Renal cortex interstitium (tissue), 11 donors: ENCODE results near the gene GSN. TPM values are rescaled to one million over a fixed set of nuclear protein-coding genes. Genes with fewer than 3 reads are reported as not detected.

Source experiments
- DNase-seq, 11 donors: peaks; one replicate each; pipeline ENCODE4 v3.0.0-alpha.2; 2013; ENCODE audit warnings: low read depth in 9 of 11, low spot score in 4 of 11; ENCODE audit errors: extremely low read depth in 1 of 11
- polyA plus RNA-seq, 3 donors: library from polyadenylated mRNA; unstranded; fragments of 120-200 nt; gene quantifications; one replicate each; pipeline ENCODE4 v1.2.1, GENCODE V29; 2013; ENCODE audit not compliant: insufficient read length in 3 of 3

The GSN gene
- polyA plus RNA-seq, 3 donors, result 128 to 208 (median 160) TPM

DNA sequence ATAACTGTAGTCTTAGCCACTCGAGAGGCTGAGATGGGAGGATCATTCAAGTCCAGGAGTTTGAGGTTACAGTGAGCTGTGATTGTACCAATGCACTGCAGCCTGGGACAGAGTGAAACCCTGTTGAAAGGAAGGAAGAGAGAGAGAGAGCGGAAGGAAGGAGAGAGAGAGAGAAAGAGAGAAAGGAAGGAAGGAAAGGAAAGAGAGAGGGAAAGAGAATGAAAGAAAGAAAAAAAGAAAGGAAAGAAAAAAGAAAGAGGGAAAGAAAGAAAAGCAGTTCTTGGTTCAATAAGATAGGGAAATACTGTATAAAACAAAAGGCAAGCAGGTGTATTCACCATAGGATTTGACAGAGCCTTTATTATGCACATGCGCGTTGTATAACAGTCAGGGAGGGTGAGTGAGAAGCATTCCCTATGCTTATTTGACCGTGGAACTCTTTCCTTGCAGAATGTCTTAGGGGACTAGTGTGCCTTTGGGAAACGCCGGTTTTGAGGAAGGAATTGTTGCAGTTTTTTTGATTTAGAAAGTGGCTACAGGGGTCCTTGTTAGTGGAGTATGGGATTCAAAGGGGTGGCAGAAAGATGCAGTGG is 42.0 kb downstream of the GSN start:
- no peak for DNase-seq

DNA sequence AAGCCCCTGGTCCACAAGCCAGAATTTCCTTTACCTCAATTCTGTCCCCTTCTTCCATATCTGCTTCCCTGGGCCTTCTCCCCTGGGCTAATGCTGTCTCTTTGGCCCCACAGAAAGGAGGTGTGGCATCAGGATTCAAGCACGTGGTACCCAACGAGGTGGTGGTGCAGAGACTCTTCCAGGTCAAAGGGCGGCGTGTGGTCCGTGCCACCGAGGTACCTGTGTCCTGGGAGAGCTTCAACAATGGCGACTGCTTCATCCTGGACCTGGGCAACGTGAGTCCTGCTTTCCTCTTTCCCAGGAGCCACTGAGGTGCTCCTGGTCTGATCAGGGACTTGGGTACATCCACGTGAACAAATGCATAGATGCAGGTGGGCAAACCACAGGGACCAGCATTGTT is 42.6 kb downstream of the GSN start:
- no peak for DNase-seq

DNA sequence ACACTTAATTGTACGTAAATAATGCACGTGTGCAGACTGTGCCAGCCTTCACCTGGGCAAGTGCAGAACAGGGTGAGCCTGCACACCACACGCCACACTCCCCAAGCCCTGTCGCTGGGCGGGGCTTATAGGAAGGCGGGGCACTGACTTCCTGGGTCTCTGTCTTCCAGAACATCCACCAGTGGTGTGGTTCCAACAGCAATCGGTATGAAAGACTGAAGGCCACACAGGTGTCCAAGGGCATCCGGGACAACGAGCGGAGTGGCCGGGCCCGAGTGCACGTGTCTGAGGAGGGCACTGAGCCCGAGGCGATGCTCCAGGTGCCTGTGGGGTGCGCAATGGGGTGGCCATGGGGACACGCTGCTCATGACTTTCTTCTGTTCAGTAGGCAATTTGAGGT is 44.2 kb downstream of the GSN start:
- DNase-seq, result no peak

DNA sequence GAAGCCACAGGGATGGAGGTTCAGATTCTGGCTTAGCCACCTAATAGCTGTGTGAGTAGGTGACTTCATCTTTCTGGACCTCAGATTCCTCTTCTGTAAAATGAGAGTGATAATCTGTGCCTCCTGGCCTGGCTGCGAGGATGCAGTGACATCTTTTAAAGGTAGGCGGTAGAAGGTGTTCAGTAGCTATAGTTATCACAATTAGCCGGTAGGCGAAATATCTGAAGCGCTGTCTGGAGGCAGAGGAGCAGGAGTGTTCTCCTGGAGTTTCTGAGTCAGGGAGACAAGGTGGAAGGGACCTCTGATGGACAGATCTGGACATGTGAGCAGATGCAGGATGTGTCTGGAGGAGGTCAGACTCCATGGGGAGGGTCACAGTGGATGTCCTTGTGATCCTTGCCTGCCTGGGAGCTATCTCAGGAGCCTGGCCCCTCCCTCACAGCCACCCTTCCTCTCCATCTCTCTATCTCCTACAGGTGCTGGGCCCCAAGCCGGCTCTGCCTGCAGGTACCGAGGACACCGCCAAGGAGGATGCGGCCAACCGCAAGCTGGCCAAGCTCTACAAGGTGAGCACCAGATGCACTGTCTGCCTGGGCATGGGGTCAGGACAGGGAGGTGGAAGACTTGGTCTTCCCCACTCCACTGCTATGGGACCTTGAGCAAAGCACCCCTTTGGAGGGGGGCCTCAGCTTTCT is 45.6 kb downstream of the GSN start:
- DNase-seq, result no peak

DNA sequence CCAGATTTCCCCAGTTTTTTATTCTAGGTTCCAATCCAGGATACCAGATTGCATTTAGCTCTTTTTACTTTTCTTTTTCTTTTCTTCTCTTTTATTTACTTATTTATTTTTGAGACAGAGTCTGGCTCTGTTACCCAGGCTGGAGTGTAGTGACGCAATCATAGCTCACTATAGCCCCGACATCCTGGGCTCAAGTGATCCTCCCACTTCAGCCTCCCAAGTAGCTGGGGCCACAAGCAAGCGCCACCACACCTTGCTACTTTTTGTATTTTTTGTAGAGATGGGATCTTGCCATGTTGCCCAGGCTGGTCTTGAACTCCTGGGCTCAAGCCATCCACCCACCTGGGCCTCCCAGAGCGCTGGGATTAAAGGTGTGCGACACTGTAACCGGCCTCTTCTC is 48.4 kb downstream of the GSN start:
- no peak for DNase-seq

DNA sequence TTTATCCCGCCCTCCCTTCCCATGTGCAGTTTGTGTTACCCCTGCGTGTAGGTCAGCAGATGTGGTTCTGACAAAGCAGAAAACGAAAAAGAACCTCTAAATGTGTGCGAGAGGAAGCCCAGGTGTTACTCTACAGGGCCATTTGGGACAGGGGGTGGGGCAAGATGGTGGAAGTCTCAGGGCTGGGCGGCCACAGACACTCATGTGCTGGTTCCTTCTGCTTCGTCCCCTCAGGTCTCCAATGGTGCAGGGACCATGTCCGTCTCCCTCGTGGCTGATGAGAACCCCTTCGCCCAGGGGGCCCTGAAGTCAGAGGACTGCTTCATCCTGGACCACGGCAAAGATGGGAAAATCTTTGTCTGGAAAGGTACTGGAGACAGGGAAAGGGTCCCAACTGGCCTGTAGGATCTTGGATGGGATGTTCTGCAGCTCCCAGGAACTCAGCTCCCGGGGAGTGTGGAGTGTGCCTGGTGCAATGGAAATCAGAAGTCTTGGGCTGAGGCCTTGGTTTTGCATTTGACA is 49.0 kb downstream of the GSN start:
- DNase-seq, result no peak

DNA sequence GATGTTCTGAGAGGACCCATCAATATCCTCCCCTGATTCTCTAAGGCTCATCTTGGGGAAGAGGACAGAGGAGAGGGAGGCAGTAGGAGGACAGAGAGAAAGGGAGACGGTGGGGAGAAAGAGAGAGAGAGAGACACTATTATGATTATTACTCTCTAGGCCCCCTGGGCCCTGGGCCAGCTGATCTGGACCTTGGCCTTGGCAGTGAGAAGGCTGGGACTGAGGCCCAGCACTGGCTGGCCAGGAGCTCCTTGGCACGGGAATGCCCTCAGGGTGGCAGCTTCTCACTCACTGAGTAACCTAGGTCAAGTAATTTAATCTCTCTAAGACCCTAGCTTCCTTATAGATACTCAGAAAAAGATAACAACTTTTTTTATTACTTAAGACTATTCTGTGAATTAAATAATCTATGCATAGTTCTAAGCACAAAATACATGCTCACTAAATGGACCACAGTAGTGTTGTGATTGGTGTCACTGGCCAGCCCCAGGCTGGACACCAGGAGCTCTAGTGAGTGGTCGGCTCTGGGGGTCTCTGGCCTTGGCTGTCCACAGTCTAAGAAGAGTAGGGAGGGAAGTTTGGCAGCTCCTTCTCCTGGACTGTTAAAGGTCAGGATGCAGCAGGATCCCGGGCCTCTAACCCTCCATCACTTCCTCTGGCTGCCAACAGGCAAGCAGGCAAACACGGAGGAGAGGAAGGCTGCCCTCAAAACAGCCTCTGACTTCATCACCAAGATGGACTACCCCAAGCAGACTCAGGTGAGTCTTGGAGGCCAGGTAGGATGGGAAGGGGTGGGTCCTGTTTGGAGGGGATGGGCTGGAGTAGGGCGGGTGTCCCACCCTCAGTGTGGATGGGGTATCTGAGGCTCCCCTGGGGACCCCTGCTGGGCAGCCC is 50.0 kb downstream of the GSN start:
- no peak for DNase-seq

DNA sequence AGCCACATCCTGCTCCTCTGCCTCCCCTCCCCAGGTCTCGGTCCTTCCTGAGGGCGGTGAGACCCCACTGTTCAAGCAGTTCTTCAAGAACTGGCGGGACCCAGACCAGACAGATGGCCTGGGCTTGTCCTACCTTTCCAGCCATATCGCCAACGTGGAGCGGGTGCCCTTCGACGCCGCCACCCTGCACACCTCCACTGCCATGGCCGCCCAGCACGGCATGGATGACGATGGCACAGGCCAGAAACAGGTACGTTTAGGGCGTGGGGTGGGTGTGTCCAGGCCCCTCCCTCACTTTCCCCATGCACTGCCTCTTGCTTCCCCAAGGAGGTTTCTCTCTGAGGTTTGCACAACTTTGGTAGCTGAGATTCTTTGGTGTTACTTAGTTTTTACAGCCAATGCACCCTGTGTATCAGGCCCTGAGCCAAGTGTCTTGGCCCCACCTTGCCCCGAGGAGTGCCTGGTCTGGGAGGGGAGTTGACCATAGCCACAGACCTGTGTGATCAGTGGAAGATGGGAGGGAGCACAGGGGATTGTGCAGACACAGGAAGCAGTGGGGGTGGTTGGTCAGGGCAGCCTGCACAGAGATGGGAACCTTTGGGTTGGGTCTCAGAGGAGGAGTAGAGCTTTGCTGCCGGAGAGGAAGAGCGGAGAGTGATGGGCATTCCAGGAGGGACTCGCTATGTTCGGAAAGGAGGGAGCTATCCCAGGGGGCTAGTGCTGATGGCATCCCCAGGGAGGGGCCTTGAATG is 50.8 kb downstream of the GSN start:
- DNase-seq, result no peak

DNA sequence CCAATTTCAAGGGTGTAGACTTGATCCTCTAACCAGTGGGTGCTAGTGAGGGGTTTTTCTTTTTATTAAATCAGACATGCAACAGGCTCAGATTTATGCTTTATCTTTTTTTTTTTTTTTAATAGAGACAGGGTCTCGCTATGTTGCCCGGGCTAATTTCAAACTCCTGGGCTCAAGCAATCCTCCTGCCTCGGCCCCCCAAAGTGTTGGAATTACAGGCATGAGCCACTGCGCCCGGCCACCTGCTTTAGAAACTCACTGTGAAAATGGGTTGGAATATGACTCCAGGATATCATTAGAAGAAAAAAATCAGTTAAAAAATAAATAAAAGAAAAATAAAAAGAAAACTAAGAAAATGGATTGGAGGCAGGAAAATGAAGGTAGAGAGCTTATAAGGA is 51.4 kb downstream of the GSN start:
- DNase-seq, result no peak

DNA sequence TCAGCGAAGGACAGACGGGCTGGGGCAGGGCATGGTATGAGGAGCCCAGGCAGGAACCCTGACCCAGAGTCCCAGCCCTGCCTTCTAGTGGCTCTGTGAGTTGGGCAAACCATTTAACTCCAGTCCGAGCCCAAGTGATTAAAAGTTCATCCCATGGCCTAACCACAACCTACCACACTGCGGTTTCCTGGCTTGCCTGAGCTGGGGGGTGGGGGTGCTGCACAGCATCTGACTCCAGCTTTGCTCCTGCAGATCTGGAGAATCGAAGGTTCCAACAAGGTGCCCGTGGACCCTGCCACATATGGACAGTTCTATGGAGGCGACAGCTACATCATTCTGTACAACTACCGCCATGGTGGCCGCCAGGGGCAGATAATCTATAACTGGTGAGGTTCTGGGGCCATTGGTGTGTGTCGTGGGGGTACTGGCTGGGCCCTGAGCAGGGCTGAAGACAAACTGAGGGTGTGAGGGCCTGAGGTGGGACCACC is 53.1 kb downstream of the GSN start:
- DNase-seq, result no peak

DNA sequence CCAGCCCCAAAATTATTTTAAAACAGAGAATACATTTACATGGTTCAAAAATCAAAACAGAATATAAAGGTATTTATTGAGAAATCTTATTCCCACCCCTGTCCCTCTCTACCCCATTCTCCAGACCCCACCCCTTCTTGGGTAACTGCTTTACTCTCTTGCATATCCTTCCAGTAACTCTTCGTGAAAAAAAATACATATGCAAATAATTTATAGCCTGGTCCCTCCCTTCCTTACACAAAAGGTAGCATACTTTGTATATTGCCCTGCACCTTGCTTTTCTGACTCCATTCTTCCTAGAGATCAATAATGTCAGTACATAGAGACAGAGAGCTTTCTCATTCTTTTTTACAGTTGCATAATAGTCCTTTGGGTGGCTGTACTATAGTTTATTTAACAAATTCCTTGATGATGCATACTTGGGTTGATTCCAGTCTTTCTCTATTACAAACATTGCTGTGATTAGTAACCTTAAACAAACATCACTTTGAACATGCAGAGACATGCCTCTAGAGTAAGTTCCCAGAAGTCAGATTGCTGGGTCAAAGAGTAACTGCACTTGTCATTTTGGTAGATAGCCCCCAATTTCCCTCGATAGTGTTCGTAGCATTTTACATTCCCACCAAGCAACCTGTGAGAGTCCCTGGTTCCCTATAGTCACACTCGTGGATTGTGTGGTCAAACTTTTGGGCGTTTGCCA is 54.2 kb downstream of the GSN start:
- DNase-seq, result no peak

DNA sequence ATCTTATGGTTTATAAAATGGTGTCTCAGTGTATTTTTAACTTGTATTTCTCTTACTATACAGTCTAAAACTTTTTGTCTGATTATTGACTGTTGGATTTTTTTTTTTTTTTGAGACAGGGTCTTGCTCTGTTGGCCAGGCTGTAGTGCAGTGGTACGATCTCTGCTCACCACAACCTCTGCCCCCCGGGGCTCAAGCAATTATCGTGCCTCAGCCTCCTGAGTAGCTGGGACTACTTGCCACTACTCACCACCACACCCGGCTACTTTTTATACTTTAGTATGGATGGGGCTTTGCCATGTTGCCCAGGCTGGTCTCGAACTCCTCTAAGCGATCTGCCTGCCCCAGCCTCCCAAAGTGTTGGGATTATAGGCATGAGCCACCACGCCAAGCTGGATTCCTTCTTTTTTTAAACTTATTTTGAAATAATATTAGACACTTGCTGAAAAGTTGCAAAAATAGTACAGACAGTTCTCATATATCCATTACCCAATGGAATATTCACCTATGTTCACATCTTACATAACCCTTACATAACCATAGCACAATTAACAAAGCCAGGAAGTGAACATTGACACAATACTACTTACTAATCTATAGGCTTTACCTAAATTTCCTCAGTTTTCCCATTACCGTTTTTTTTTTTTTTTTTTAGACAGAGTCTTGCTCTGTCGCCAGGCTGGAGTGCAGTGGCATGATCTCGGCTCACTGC is 54.9 kb downstream of the GSN start:
- no peak for DNase-seq

DNA sequence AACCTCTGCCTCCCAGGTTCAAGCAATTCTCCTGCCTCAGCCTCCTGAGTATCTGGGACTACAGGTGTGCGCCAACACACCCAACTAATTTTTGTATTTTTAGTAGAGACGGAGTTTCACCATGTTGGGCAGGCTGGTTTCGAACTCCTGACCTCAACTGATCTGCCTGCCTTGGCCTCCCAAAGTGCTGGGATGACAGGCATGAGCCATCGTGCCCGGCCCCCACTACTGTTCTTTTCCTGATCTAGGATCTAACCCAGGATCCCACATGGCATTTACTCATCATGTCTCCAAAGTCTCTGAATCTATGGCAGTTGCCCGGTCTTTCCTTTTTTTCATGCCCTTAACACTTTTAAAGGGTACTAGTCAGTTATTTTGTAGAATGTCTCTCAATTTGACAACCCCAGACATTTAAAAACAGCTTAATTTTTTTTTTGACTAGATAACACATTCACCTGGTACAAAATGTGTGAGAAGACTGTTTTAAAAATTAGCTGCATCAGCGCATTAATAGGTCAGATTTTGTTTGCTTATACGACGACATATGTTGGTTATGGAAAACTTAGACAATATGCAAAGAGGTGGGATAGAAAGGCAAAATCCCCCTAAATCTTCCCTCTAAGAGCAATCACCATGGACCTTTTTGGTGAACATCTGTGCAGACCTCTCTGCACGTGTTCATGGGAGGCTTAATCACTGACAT is 55.6 kb downstream of the GSN start:
- DNase-seq, result no peak

DNA sequence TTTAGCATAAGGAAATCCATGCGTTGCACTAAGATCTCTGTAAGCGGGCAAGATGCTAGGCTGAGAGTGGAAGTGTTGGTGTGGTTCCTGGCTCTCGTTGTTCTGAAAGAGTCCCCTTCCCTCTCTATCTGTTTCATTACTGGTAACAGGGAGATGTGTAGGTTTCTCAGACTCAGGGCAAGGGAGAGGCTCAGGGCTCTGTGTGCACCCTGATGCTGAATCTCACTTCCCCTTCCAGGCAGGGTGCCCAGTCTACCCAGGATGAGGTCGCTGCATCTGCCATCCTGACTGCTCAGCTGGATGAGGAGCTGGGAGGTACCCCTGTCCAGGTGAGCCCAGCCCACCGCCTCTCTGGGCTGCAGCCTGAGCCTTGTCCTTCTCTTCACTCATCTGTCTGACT is 56.4 kb downstream of the GSN start:
- DNase-seq, result no peak

DNA sequence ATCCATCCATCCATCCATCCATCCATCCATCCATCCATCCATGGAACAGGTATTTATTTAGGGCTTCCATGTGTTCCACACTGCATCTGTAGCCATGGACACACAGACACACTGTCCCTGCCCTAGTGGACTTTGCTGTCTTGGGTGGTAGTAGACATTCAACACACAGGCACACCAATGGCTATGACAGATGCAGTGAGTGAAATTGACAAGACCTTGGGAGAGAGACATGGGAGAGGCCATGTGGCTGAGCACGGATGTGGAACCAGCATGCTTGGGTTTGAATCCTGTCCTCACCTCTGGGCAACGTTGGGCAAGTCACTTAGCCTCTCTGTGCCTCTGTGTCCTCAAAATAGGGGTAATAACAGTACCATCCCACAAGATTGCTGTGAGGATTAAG is 56.8 kb downstream of the GSN start:
- no peak for DNase-seq

DNA sequence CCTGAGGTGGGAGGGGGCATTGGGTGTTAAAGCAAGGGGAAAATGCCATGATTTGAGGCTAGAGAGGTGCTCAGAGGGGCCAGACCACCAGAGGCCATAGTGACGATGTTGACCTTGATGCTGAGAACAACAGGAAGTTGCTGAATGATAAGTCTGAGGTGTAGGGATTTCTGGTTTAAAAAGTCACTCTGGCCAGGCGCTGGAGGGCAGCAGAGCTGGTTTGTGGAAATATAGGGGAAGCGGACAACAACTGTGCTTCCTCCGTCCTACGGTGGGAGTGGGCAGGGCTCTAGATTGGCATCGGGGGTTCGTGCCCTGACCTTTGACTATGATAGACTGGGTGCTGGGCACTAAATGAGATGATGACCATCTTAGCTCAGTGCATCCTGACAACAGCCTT is 57.4 kb downstream of the GSN start:
- no peak for DNase-seq

DNA sequence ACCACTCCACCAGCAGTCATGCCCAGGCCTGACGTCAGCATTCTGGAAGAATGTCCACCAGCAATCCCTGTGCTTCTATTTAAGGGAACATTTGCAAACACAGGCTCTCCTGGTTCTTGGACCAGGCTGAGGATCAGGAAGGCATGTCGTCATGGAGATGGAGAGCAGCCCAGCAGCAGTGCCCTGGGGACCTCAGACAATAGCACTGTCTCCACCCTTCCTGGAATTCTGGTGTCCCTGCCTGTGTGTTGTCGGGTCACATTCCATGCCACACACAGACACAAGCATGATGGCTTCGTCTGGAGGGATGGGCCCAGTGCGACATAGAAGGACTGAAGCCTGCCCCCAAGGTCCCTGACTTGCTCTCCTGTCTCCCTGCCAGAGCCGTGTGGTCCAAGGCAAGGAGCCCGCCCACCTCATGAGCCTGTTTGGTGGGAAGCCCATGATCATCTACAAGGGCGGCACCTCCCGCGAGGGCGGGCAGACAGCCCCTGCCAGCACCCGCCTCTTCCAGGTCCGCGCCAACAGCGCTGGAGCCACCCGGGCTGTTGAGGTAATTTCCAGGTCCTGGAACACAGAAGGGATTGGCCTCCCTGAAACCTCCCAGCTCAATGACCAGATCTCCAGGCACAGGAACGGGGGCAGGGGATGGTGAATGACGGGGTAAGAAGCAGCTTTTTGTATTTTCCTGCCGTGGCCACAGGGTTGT is 58.3 kb downstream of the GSN start:
- peak in 5 of 11 donors; percentile 14 to 39 (median 21) for DNase-seq
